HCT116 (cell line): ENCODE results near the gene PDK1.

Source experiments
- CEBPB ChIP-seq: IDR thresholded peaks from 2 replicates; pipeline ENCODE4 v1.6.1; 2012; ENCODE audit warnings: low read depth
- EGR1 ChIP-seq: IDR thresholded peaks from 2 replicates; pipeline ENCODE4 v1.6.1; 2012; ENCODE audit warnings: low read depth
- EZH2phosphoT487 ChIP-seq: fragments of 200-600 bp; IDR thresholded peaks from 2 replicates; pipeline ENCODE4 v1.6.1; 2018; ENCODE audit warnings: antibody characterized with exemption, borderline replicate concordance
- FOSL1 ChIP-seq: IDR thresholded peaks from 2 replicates; pipeline ENCODE4 v1.6.1; 2012; ENCODE audit warnings: low read depth
- JUND ChIP-seq: IDR thresholded peaks from 2 replicates; pipeline ENCODE4 v1.6.1; 2012
- POLR2A ChIP-seq: IDR thresholded peaks from 2 replicates; pipeline ENCODE4 v1.7.0; 2011; ENCODE audit warnings: borderline replicate concordance; ENCODE audit not compliant: insufficient read depth, insufficient read length; ENCODE audit errors: extremely low read depth
- RAD21 ChIP-seq: IDR thresholded peaks from 2 replicates; pipeline ENCODE4 v1.6.1; 2012; ENCODE audit warnings: low read depth, mild to moderate bottlenecking
- SIN3A ChIP-seq: IDR thresholded peaks from 2 replicates; pipeline ENCODE4 v1.6.1; 2012; ENCODE audit warnings: low read depth
- ZNF274 ChIP-seq: fragments of 200-500 bp; sonication (Bioruptor generic); IDR thresholded peaks from 2 replicates; pipeline ENCODE4 v1.6.1; 2014; ENCODE audit warnings: mild to moderate bottlenecking, low read depth, low read length, inconsistent platforms
- TF ChIP-seq, protein P1 (sequence below), 3 experiments: fragments of 200-600 bp in 1 of 3; sonication (generic) in 1 of 3; IDR thresholded peaks in 2 of 3; conservative IDR thresholded peaks in 1 of 3; 2 replicates each; pipeline ENCODE4 v1.5.1; 2012 to 2017; ENCODE audit warnings: low read depth in 2 of 3, low read length in 2 of 3, antibody characterized with exemption in 1 of 3, borderline replicate concordance in 1 of 3, control low read depth in 1 of 3, mild to moderate bottlenecking in 1 of 3, mixed read lengths in 1 of 3, mixed run types in 1 of 3, moderate library complexity in 1 of 3; ENCODE audit not compliant: insufficient read depth in 1 of 3
- TF ChIP-seq, protein P2 (sequence below): IDR thresholded peaks from 2 replicates; pipeline ENCODE4 v1.6.1; 2012
- TF ChIP-seq, protein P3 (sequence below): IDR thresholded peaks from 2 replicates; pipeline ENCODE4 v1.6.1; 2012

DNA sequence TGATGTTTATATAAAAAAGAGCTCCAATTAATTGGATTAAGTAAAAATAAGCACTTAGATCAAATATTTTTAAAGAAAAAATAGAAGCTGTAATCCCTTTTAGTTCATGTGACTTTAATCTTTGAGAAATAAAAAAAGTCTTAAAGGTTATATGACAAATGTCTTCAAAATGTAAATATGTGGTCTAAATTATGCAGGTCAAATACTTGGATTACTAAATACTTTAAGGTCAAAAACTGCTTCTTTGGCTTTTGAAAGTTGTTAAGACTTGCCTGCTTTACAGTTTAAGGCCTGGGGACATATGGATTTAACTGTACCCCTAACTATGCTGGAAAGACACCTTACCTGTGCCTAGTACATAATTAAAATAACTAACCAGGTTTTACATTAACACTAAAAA is 15.5 kb upstream of the PDK1 start:
- TF ChIP-seq, protein P1, sequence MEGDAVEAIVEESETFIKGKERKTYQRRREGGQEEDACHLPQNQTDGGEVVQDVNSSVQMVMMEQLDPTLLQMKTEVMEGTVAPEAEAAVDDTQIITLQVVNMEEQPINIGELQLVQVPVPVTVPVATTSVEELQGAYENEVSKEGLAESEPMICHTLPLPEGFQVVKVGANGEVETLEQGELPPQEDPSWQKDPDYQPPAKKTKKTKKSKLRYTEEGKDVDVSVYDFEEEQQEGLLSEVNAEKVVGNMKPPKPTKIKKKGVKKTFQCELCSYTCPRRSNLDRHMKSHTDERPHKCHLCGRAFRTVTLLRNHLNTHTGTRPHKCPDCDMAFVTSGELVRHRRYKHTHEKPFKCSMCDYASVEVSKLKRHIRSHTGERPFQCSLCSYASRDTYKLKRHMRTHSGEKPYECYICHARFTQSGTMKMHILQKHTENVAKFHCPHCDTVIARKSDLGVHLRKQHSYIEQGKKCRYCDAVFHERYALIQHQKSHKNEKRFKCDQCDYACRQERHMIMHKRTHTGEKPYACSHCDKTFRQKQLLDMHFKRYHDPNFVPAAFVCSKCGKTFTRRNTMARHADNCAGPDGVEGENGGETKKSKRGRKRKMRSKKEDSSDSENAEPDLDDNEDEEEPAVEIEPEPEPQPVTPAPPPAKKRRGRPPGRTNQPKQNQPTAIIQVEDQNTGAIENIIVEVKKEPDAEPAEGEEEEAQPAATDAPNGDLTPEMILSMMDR (IDR thresholded peaks at IDR 0.05 in 2 of 3, conservative IDR thresholded peaks at IDR 0.05 in 1 of 3; ENCODE audit: borderline replicate concordance in 1 of 3, insufficient read depth in 1 of 3, low read depth in 2 of 3, low read length in 2 of 3): no peak
- TF ChIP-seq EZH2phosphoT487 (no peak), RAD21 (no peak), JUND (no peak), POLR2A (no peak), CEBPB (no peak), ZNF274 (no peak), SIN3A (no peak), FOSL1 (no peak), EGR1 (no peak)
- TF ChIP-seq, protein P2, sequence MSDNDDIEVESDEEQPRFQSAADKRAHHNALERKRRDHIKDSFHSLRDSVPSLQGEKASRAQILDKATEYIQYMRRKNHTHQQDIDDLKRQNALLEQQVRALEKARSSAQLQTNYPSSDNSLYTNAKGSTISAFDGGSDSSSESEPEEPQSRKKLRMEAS: no peak
- TF ChIP-seq, protein P3, sequence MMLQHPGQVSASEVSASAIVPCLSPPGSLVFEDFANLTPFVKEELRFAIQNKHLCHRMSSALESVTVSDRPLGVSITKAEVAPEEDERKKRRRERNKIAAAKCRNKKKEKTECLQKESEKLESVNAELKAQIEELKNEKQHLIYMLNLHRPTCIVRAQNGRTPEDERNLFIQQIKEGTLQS: no peak
